Activated naive CD8-positive, alpha-beta T cell treated with anti-CD3 and anti-CD28 coated beads, Interleukin-2, amount 10 ng/mL, durations not matched to agents 7 days and 5 days (primary cell): ENCODE measurements around the gene MTMR2. TPM values are rescaled to one million over a fixed set of nuclear protein-coding genes. Genes with fewer than 3 reads are reported as not detected.
"Not testable (repeated sequence)": the region's sequence is repeated elsewhere in the genome, so short reads cannot be mapped to it uniquely, and the experiment has no call there.

Experiments used
- ATAC-seq: fragments of 150-1000 bp; cut with Tn5 transposase; one replicate; pipeline ENCODE4 v1.10.0; 2021; ENCODE audit warnings: low read depth, moderate library complexity
- POLR2A ChIA-PET: fragments of 350-600 bp; sonication (Branson Sonifier 250); formaldehyde crosslinking; loops from one replicate; lab custom pipeline; 2021; ENCODE audit warnings: antibody characterized with exemption; lab: Charles Lee
- DNase-seq: peaks from one replicate; pipeline ENCODE4 v3.0.0; 2021
- H3K27ac Mint-ChIP-seq: one replicate; pipeline ENCODE4 v1.8.0; 2022; ENCODE audit warnings: mild to moderate bottlenecking, mixed read lengths
- H3K27me3 Mint-ChIP-seq: one replicate; pipeline ENCODE4 v1.8.0; 2022; ENCODE audit warnings: mild to moderate bottlenecking, moderate library complexity, mixed read lengths
- H3K36me3 Mint-ChIP-seq: one replicate; pipeline ENCODE4 v1.8.0; 2021; ENCODE audit warnings: mild to moderate bottlenecking, mixed read lengths
- H3K4me1 Mint-ChIP-seq: one replicate; pipeline ENCODE4 v1.8.0; 2021; ENCODE audit warnings: mixed read lengths
- H3K4me3 Mint-ChIP-seq: one replicate; pipeline ENCODE4 v1.8.0; 2022; ENCODE audit warnings: mild to moderate bottlenecking, moderate library complexity, mixed read lengths
- H3K9me3 Mint-ChIP-seq: one replicate; pipeline ENCODE4 v1.8.0; 2021; ENCODE audit warnings: mixed read lengths
- total RNA-seq, 2 experiments: library from RNA; stranded (reverse); gene quantifications; one replicate each; pipeline ENCODE4 v1.2.3, GENCODE V29; 2021

Gene MTMR2
- total RNA-seq, 2 experiments from 2014 or later: 21.3 to 24.1 TPM

GRCh38 chr11:95811052-95811451 lies 112.9 kb downstream of the MTMR2 start:
- H3K9me3 Mint-ChIP-seq: peaks cover 17% of the 10 kb centered on the region
- POLR2A ChIA-PET, H3K27ac Mint-ChIP-seq: not testable (repeated sequence)

GRCh38 chr11:95806464-95806863 lies 117.4 kb downstream of the MTMR2 start:
- peaks cover 54% of the 10 kb centered on the region for H3K36me3 Mint-ChIP-seq
- not testable (repeated sequence) for H3K27ac Mint-ChIP-seq

More at GRCh38 chr11:95811052-95811451, 112.9 kb downstream of the MTMR2 start:
- not testable (repeated sequence) for DNase-seq, H3K4me1 Mint-ChIP-seq, ATAC-seq, H3K4me3 Mint-ChIP-seq, H3K27me3 Mint-ChIP-seq
- H3K36me3 Mint-ChIP-seq: peaks cover 45% of the 10 kb centered on the region

GRCh38 chr11:95805869-95806268 lies 118.0 kb downstream of the MTMR2 start:
- Mint-ChIP-seq H3K27ac (no peak overlapping the region), H3K36me3 (peaks cover 53% of the 10 kb centered on the region), H3K4me1 (peaks cover 1% of the 10 kb centered on the region), H3K9me3 (peaks cover 18% of the 10 kb centered on the region), H3K4me3 (no peak overlapping the region), H3K27me3 (no peaks in the 10 kb centered on the region)
- no peak for DNase-seq
- POLR2A ChIA-PET: no interaction called here
- ATAC-seq: no peak

More at GRCh38 chr11:95806464-95806863, 117.4 kb downstream of the MTMR2 start:
- H3K9me3 Mint-ChIP-seq: peaks cover 18% of the 10 kb centered on the region
- ATAC-seq, H3K4me3 Mint-ChIP-seq, H3K4me1 Mint-ChIP-seq, H3K27me3 Mint-ChIP-seq, POLR2A ChIA-PET, DNase-seq: not testable (repeated sequence)

GRCh38 chr11:95803973-95804372 lies 119.9 kb downstream of the MTMR2 start:
- H3K27ac Mint-ChIP-seq: no peak overlapping the region
- H3K27me3 Mint-ChIP-seq: no peaks in the 10 kb centered on the region
- ATAC-seq: no peak
- POLR2A ChIA-PET: no interaction called here
- H3K9me3 Mint-ChIP-seq: peaks cover 15% of the 10 kb centered on the region
- DNase-seq: no peak
- peaks cover 1% of the 10 kb centered on the region for H3K4me1 Mint-ChIP-seq
- H3K4me3 Mint-ChIP-seq: no peak overlapping the region
- H3K36me3 Mint-ChIP-seq: peaks cover 58% of the 10 kb centered on the region

- H3K36me3 Mint-ChIP-seq: peaks cover 50% of the 10 kb centered on the region
- H3K27me3 Mint-ChIP-seq: no peaks in the 10 kb centered on the region
- no peak for ATAC-seq
- no peak overlapping the region for H3K4me3 Mint-ChIP-seq
- H3K27ac Mint-ChIP-seq: no peak overlapping the region
- peaks cover 8% of the 10 kb centered on the region for H3K9me3 Mint-ChIP-seq
- peaks cover 1% of the 10 kb centered on the region for H3K4me1 Mint-ChIP-seq
- DNase-seq: no peak
- POLR2A ChIA-PET: interaction anchor here (0.7 kb wide), 1 partner anchor 13 kb away, joined by 3 read pairs; the partner anchor contains the start of gene FAM76B
Observed at GRCh38 chr11:95802806-95803205, 121.1 kb downstream of the MTMR2 start.

- POLR2A ChIA-PET: no interaction called here
- DNase-seq (no peak), ATAC-seq (no peak)
- Mint-ChIP-seq H3K36me3 (peaks cover 29% of the 10 kb centered on the region), H3K4me3 (no peak overlapping the region), H3K9me3 (no peaks in the 10 kb centered on the region), H3K27me3 (no peaks in the 10 kb centered on the region), H3K4me1 (peaks cover 3% of the 10 kb centered on the region), H3K27ac (no peak overlapping the region)
Observed at GRCh38 chr11:95800438-95800837, 123.5 kb downstream of the MTMR2 start.

- Mint-ChIP-seq H3K9me3 (no peaks in the 10 kb centered on the region), H3K27ac (no peak overlapping the region), H3K27me3 (no peaks in the 10 kb centered on the region), H3K36me3 (peaks cover 30% of the 10 kb centered on the region), H3K4me3 (no peak overlapping the region), H3K4me1 (peaks cover 7% of the 10 kb centered on the region)
- no peak for DNase-seq
- POLR2A ChIA-PET: interaction anchor here (1.0 kb wide), 1 partner anchor 9 kb away, joined by 4 read pairs; the partner anchor contains the start of genes CEP57 and FAM76B
- no peak for ATAC-seq
Observed at GRCh38 chr11:95799546-95799945, 124.4 kb downstream of the MTMR2 start.

GRCh38 chr11:95796501-95796900 lies 127.4 kb downstream of the MTMR2 start:
- H3K27ac Mint-ChIP-seq: no peak overlapping the region
- no peak for DNase-seq
- H3K9me3 Mint-ChIP-seq: no peaks in the 10 kb centered on the region
- POLR2A ChIA-PET: no interaction called here
- peaks cover 31% of the 10 kb centered on the region for H3K4me1 Mint-ChIP-seq
- peaks cover 24% of the 10 kb centered on the region for H3K36me3 Mint-ChIP-seq
- ATAC-seq: no peak
- H3K27me3 Mint-ChIP-seq: no peaks in the 10 kb centered on the region
- no peak overlapping the region for H3K4me3 Mint-ChIP-seq

- Mint-ChIP-seq H3K4me1 (peaks cover 33% of the 10 kb centered on the region), H3K27ac (no peak overlapping the region)
Observed at GRCh38 chr11:95795627-95796295, 128.1 kb downstream of the MTMR2 start.

GRCh38 chr11:95794086-95794485 lies 129.8 kb downstream of the MTMR2 start:
- Mint-ChIP-seq H3K27ac (no peak overlapping the region), H3K27me3 (no peaks in the 10 kb centered on the region), H3K4me1 (peaks cover 33% of the 10 kb centered on the region), H3K36me3 (peaks cover 16% of the 10 kb centered on the region), H3K9me3 (no peaks in the 10 kb centered on the region), H3K4me3 (no peak overlapping the region)
- POLR2A ChIA-PET: no interaction called here
- ATAC-seq (no peak), DNase-seq (no peak)

More at GRCh38 chr11:95795627-95796295, 128.1 kb downstream of the MTMR2 start:
- ATAC-seq (no peak), DNase-seq (no peak)
- POLR2A ChIA-PET: no interaction called here
- H3K36me3 Mint-ChIP-seq: peaks cover 25% of the 10 kb centered on the region
- no peak overlapping the region for H3K4me3 Mint-ChIP-seq
- H3K9me3 Mint-ChIP-seq: no peaks in the 10 kb centered on the region
- H3K27me3 Mint-ChIP-seq: no peaks in the 10 kb centered on the region

- peaks cover 16% of the 10 kb centered on the region for H3K36me3 Mint-ChIP-seq
- H3K4me3 Mint-ChIP-seq: peak overlapping the region; percentile 0
- DNase-seq (no peak), ATAC-seq (no peak)
- POLR2A ChIA-PET: interaction anchor here (0.8 kb wide), 1 partner anchor 597 kb away, joined by 3 read pairs; the partner anchor contains the start of genes CCDC82 and JRKL
- peaks cover 37% of the 10 kb centered on the region for H3K4me1 Mint-ChIP-seq
- no peaks in the 10 kb centered on the region for H3K27me3 Mint-ChIP-seq
- H3K9me3 Mint-ChIP-seq: no peaks in the 10 kb centered on the region
- H3K27ac Mint-ChIP-seq: no peak overlapping the region
Observed at GRCh38 chr11:95793116-95793515, 130.8 kb downstream of the MTMR2 start.

- Mint-ChIP-seq H3K36me3 (peaks cover 19% of the 10 kb centered on the region), H3K27ac (no peak overlapping the region), H3K27me3 (no peaks in the 10 kb centered on the region), H3K9me3 (no peaks in the 10 kb centered on the region), H3K4me3 (peak overlapping the region; percentile 12), H3K4me1 (peaks cover 41% of the 10 kb centered on the region)
- no peak for DNase-seq
- POLR2A ChIA-PET: interaction anchor here (0.8 kb wide), 1 partner anchor 597 kb away, joined by 3 read pairs; the partner anchor contains the start of genes CCDC82 and JRKL
- ATAC-seq: no peak
Observed at GRCh38 chr11:95792700-95793099, 131.2 kb downstream of the MTMR2 start.

- ATAC-seq: no peak
- H3K27ac Mint-ChIP-seq: no peak overlapping the region
- POLR2A ChIA-PET: interaction anchor here (0.6 to 5.0 kb wide), 4 partner anchors 90 to 641 kb away, joined by 3 to 51 read pairs (median 4); partner anchors contain the start of genes CCDC82 and JRKL
- no peaks in the 10 kb centered on the region for H3K9me3 Mint-ChIP-seq
- no peaks in the 10 kb centered on the region for H3K27me3 Mint-ChIP-seq
- peaks cover 41% of the 10 kb centered on the region for H3K4me1 Mint-ChIP-seq
- H3K4me3 Mint-ChIP-seq: peak overlapping the region; percentile 95
- DNase-seq: no peak
- peaks cover 19% of the 10 kb centered on the region for H3K36me3 Mint-ChIP-seq
Observed at GRCh38 chr11:95792200-95792599, 131.7 kb downstream of the MTMR2 start.

GRCh38 chr11:95791709-95792033 lies 132.2 kb downstream of the MTMR2 start:
- no peak for ATAC-seq
- Mint-ChIP-seq H3K9me3 (no peaks in the 10 kb centered on the region), H3K4me3 (peak overlapping the region; percentile 95), H3K36me3 (peaks cover 19% of the 10 kb centered on the region), H3K27me3 (no peaks in the 10 kb centered on the region), H3K27ac (peak overlapping the region; percentile 100), H3K4me1 (peaks cover 40% of the 10 kb centered on the region)
- DNase-seq: no peak
- POLR2A ChIA-PET: interaction anchor here (0.6 to 5.0 kb wide), 4 partner anchors 90 to 640 kb away, joined by 3 to 55 read pairs (median 28); partner anchors contain the start of genes CCDC82 and JRKL
